GM21528 (cell line): ENCODE data around the gene ZNF775.

Experiments
- ATAC-seq: cut with Tn5 transposase; IDR thresholded peaks from one replicate; pipeline ENCODE4 v1.9.1; 2021; ENCODE audit warnings: mild to moderate bottlenecking, moderate library complexity; ENCODE audit not compliant: unreplicated experiment, low FRiP score

The ZNF775 gene

DNA sequence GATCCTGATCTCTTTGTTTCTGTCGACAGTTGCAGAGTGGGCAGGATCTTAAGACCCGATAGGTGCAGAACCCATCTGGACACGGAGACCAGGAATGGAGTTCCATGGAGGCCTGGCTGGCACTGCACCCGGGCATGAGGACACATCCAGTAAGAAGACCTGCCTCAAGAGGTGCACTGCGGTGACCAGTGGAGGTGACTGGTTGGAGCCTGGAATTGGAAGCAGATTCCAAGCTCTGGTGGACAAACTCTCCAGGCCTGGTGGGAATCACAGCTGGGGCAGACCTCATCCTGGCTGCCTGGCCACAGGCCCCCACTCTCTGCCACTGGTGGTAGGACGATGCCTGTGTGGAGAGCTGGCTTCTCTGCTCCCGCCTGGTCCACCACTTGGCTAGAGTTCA lies 31.0 kb downstream of the ZNF775 start:
- no peak for ATAC-seq

- ATAC-seq, result no peak
Measured at GRCh38 chr7:150410680-150411346, 31.7 kb downstream of the ZNF775 start.

- no peak for ATAC-seq
Measured at GRCh38 chr7:150411606-150412005, 32.5 kb downstream of the ZNF775 start.

GRCh38 chr7:150412016-150412415 lies 32.9 kb downstream of the ZNF775 start:
- no peak for ATAC-seq

DNA sequence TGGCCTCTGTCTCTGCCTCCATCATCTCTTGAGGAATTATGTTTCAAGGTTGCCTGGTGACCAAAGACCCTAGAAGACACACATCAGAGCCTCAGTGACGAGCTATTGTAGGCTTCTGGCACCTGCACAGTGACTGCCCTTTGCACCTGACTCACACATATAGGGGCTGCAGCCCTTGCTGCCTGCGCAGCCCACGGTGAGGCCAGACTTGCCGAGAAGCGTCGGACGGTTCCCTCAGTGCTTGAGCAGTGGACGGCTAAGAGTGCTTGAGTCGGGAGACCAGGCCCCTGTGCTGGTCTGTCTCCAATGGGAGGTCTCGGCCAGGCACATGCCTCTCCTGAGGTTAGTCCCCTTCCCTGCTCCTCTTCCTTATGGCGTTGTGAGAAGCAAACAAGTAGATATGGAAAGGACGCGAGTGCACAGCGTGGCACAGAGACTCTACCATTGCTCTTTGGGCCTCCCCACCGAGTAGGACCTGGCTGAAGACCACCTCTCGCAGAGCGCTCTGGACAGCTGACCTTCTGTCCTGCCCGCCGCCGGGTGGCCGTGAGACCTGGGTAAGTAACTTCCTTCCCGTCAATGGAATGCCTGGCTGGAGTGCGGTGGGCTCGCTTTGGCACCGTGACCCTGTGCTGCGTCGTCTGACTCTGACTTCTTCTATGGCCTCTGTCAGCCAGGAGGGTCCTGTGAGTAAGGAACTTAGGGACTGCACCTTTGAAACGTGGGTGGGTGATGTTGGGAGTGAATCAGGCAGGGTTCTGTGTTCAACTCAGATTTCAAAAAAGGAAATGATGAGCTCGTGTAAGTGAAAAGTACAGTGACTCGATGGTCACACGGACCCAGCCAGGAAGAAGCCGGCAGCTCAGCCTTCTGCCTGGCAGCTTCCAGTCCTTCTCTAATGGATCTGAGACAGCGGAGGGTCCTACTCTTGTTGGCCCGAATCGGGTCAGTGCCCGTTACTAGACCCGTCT lies 33.7 kb downstream of the ZNF775 start:
- no peak for ATAC-seq

DNA sequence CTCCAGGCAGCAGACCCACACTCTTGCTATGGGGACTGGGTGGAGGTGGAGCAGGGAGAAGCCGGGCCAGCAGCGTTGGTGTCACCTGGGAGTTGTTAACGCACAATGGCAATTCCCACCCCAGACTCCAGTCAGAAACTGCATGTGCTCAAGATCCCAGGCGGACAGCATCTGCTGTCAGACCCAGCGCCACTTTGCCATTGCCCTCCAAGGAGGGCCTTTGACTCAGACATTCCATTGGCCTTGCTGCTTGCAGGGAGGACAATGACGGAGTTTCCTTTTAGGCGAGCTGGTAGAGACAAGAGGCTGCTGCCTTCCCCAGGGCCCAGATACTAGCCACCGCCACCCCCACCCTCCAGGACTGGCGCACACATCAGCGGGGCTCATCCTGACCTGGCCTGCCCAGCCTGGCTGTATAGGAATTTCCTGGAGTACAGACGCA lies 34.5 kb downstream of the ZNF775 start:
- ATAC-seq, result no peak

GRCh38 chr7:150415161-150416153 lies 36.3 kb downstream of the ZNF775 start:
- no peak for ATAC-seq

GRCh38 chr7:150417239-150417638 lies 38.1 kb downstream of the ZNF775 start:
- ATAC-seq, result no peak

GRCh38 chr7:150417863-150418262 lies 38.7 kb downstream of the ZNF775 start:
- ATAC-seq, result no peak

DNA sequence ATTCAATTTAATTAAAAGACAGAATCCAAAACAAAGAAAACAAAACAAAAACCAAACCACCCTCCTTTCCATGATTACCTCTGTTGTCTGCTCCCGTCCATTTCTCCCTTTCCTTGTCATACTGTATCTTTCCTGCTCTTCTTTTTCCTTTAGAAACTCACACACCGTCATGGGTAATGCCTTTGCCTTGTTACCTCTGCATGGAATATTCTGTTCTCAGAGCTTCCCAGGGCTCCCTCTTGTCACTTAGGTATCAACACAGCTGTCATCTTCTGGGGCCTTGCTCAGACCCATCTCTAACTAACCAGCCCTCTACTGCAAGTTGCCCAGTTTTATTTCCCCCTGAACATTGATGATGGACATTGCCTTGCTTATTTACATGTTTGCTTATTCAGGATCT lies 41.1 kb downstream of the ZNF775 start:
- no peak for ATAC-seq

DNA sequence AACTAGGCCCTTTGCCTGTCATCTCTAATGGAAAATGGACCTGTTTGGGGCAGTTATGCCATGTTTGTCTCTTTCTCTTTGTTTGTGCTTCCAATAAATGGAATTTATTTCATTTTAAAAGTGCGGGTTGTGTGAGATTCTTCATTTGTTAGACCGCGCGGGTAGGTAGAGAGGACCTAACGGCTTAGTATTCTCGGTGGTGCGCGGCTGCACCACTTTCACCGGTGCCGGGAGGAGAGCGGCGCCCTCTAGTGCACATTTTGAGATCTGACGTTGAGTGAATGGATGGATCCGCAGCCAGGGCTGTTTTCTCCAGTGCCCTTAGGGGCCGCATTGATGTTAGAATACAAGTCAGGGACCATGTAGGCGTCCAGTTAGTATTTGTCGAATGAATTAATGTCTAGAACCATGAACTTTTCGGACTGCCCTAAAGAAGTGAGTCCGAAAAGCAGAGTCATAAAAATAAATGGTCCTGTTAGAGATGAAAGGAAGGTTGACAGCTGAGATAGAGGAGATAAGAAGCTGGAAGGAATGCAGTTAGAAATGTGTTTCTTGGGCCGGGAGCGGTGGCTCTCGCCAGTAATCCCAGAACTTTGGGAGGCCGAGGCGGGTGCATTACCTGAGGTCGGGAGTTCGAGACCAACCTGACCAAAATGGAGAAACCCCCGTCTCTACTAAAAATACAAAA lies 42.0 kb downstream of the ZNF775 start:
- peak; percentile 91 for ATAC-seq

DNA sequence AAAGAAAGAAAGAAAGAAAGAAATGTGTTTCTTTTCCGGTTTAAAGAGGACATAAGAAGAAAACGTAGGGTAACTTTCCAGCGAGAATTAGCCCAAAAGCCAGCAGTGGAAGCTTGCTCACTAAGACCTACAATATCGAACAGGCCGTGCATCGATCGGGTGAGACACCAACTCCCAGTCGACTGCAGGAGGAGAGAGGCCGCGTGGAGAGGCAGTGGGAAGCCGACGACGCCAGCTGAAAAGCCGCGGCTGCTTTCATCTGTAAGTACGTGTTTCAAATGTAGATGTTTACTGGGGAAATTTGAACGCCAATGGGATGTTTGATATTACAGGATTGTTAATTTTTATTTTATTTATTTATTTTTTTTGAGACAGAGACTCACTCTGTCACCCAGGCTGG lies 42.7 kb downstream of the ZNF775 start:
- ATAC-seq, result no peak

GRCh38 chr7:150425670-150426069 lies 46.5 kb downstream of the ZNF775 start:
- no peak for ATAC-seq

DNA sequence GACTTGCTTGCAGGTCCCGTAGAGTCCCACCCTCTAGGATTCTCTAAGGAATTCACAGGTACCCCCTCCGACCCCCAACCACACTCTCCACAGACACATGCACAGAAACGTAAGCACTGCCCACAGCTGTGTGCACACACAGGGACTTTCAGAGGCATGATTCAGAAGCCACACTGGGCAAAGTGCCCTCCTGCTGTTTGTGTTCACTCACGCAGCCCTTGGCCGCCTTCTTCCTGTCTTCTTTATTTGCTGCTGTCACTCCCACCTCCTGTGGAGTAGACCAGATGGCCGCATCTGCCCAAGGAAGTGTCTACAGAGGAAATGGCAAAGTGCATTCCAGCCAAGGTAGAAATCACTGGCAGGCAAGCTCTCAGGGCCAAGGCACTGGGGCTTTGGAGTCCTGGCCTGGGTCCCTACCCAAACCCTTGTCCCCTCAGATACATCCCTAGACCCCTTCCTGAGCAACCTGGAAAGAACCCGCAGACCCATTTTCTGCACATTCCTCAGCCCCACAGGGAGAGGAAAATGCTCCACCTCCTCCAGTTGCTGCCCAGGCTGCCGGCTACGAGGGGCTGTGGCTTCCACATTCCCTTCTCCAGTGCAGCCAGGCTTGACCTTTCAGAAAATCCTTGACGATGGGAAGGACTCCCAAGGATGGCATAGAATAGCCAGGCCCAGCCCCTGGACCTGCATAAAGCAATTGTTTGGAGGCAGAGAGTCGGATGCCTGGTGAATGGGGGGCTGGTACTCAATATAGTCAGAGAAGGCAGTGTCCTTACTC lies 49.7 kb downstream of the ZNF775 start:
- ATAC-seq, result no peak

DNA sequence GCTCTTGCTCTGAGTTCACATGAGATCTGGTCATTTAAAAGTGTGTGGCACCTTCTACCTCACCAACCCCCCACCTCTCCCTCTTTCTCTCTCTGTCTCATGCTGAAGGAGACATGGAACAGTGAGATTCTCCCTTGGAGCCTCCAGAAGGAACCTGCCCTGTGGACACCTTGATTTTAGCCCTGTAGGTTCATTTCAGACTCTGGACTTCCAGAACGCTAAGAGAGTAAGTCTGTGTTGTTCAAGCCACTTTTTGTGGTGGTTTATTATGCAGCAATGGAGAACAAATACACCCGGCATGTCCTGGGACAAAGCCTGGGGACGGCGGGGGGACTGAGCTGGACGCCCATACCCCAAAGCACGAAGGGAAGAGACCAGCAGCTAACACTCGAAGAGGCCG lies 50.6 kb downstream of the ZNF775 start:
- no peak for ATAC-seq

DNA sequence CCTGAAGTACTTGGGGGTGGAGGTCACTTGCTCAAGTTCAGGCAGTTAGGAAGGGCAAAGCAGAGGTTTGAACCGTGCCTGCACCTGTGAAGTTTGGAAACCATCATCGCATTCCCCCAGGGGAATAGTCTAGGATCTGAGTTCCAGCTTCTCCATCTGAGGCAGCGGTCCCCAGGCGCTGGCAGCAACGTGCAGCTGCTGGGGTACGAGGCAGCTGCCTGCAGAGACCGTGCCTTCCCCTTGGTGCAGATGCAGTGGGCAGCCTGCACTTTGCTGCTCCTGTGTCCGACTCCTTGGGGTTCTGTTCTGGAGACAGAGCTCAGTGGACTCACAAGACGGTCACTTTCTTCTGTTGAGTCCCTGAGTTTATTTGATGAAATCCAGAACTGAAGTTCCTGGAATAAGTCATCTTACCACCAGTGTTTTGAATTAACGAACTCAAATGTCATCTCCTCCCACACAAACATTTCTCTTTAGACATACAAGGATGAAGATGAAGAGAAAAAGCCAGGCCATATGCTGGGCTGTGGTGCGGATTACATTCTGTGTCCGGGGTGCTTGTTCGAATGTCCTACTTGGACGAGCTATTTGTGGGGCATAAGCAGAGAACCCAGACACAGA lies 51.4 kb downstream of the ZNF775 start:
- no peak for ATAC-seq

DNA sequence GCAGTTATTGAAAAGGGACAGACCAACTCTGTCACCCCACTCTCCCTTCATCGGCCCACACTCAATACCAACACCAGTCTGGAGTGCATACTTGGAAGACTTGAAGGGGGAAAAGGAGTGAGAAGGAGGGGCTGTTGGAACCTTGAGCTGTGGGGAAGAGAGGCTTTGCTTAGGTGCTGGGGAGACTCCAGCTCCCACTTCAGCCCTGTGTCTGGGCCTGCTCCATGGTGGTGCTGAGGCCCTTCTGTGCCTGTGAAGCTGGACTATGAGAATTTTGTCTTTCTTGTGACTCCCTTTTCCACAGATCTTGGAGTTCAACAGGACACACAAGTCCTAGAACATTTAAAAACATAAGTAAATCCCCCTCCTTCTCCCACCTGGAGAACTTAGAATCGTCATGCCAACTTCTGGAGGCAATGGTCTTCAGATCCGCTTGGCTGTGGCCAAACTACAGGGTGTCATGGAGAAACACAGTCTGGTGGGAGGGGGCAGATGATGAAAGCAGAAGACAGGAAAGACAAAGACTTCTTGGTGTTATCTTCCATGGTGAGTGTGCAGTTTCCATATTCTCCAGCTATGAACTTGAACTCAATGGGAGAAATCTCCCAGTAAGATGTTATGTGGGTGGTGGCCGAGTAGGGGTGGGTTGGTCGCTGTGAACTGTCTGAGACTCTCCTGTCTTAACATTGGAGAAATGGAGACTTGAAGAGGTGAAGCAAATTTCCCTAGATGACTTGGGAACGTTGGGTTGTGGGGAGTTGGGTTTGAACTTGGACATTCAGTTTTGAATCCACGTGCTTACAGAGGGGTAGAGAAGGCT lies 52.9 kb downstream of the ZNF775 start:
- ATAC-seq, result no peak
